ENCODE data around the gene PGAP2.
A peak's percentile ranks its signal among the peaks of the same experiment; 100 is the strongest.

The PGAP2 gene

GRCh38 chr11:3838504-3838903, 30.1 kb downstream of the PGAP2 start:
- H3K4me3 ChIP-seq (ENCODE audit: low read length) = no peak overlapping the region
- DNase-seq (ENCODE audit: low read depth) = no peak
- no peak for TF ChIP-seq CTCF (conservative IDR thresholded peaks at IDR 0.05; ENCODE audit: low read depth, low read length)

- DNase-seq (ENCODE audit: low read depth) = no peak
- TF ChIP-seq CTCF (conservative IDR thresholded peaks at IDR 0.05; ENCODE audit: low read depth, low read length) = no peak
- H3K4me3 ChIP-seq (ENCODE audit: low read length) = peak overlapping the region; percentile 74
Observed at GRCh38 chr11:3840004-3840869, 31.9 kb downstream of the PGAP2 start.

GRCh38 chr11:3840870-3841425, 32.6 kb downstream of the PGAP2 start, which contains the start of gene RHOG:
TSS of gene RHOG (minus strand) at chr11:3840959. CDS start at chr11:3828138, 12,821 bp downstream.
- no peak for DNase-seq (ENCODE audit: low read depth)
- no peak for TF ChIP-seq CTCF (conservative IDR thresholded peaks at IDR 0.05; ENCODE audit: low read depth, low read length)
- H3K4me3 ChIP-seq (ENCODE audit: low read length) = peak within 1 kb of the TSS; percentile 74

GRCh38 chr11:3841426-3842350, 33.3 kb downstream of the PGAP2 start:
- no peak for DNase-seq (ENCODE audit: low read depth)
- peak; percentile 86 for TF ChIP-seq CTCF (conservative IDR thresholded peaks at IDR 0.05; ENCODE audit: low read depth, low read length)
- H3K4me3 ChIP-seq (ENCODE audit: low read length) = peak overlapping the region; percentile 74

GRCh38 chr11:3843326-3843725, 35.0 kb downstream of the PGAP2 start:
- no peak for DNase-seq (ENCODE audit: low read depth)
- no peak for TF ChIP-seq CTCF (conservative IDR thresholded peaks at IDR 0.05; ENCODE audit: low read depth, low read length)
- H3K4me3 ChIP-seq (ENCODE audit: low read length) = no peak overlapping the region

- no peak for TF ChIP-seq CTCF (conservative IDR thresholded peaks at IDR 0.05; ENCODE audit: low read depth, low read length)
- no peak for DNase-seq (ENCODE audit: low read depth)
Observed at GRCh38 chr11:3845246-3845645, 36.9 kb downstream of the PGAP2 start.

More at GRCh38 chr11:3845246-3845645, 36.9 kb downstream of the PGAP2 start:
- H3K4me3 ChIP-seq (ENCODE audit: low read length) = no peak overlapping the region

Data from retinal pigment epithelial cell (primary cell).